Bronchial epithelial cell (primary cell): ENCODE measurements around the gene CELF4. TPM values are rescaled to one million over a fixed set of nuclear protein-coding genes. Genes with fewer than 3 reads are reported as not detected.
"Not testable (repeated sequence)": the region's sequence is repeated elsewhere in the genome, so short reads cannot be mapped to it uniquely, and the experiment has no call there.

Source experiments
- DNase-seq: peaks from one replicate; pipeline ENCODE4 v3.0.0-alpha.2; 2010; ENCODE audit warnings: low read depth
- FAIRE-seq: peaks from 2 replicates; lab custom pipeline; 2011; peaks lifted over from hg19 to GRCh38; lab: Jason Lieb, UNC
- H3K27me3 ChIP-seq: 2 replicates; pipeline ENCODE4 v1.5.1; 2011; ENCODE audit warnings: low read length; ENCODE audit not compliant: control insufficient read depth, insufficient read depth
- H3K36me3 ChIP-seq: 2 replicates; pipeline ENCODE4 v1.5.1; 2011; ENCODE audit warnings: low read length; ENCODE audit not compliant: control insufficient read depth, insufficient read depth
- H3K4me3 ChIP-seq: 2 replicates; pipeline ENCODE4 v1.5.1; 2011; ENCODE audit warnings: mild to moderate bottlenecking, low read depth, low read length, control low read depth
- total RNA-seq: library from RNA; depleted of rRNA; stranded (reverse); fragments of >200 nt; gene quantifications from 2 replicates; pipeline ENCODE4 v1.2.1, GENCODE V29; 2014
- TF ChIP-seq, protein P1 (sequence below): IDR thresholded peaks from 2 replicates; pipeline ENCODE4 v1.5.1; 2011; ENCODE audit warnings: mild to moderate bottlenecking, moderate library complexity, low read length, control low read depth, inconsistent platforms; ENCODE audit not compliant: insufficient read depth, severe bottlenecking

Gene CELF4
- total RNA-seq, 1 donor from 2014 or later: not detected

DNA sequence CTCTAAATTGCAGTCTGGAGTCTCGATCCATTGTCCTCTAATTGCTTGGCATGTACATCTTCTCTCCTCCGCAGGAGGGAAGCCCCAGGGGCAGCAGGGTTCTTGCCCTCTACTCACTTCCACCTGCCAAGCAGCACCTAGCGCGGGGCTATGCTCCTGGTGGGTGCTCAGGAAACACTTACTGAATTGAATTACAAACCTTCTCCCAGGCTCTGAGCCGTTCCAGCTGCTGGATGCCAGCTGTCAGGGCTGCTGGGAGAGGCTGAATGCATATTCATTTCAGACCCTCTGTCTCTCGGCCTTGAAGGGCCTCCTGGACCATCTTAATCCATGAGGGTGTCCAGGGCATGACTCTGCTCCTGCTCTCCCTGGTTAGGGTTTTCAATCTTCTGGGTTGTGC lies 94.0 kb downstream of the CELF4 start:
- H3K36me3 ChIP-seq: no peaks in the 10 kb centered on the region
- DNase-seq (no peak), FAIRE-seq (no peak)
- no peak overlapping the region for H3K4me3 ChIP-seq
- no peaks in the 10 kb centered on the region for H3K27me3 ChIP-seq
- TF ChIP-seq, protein P1, sequence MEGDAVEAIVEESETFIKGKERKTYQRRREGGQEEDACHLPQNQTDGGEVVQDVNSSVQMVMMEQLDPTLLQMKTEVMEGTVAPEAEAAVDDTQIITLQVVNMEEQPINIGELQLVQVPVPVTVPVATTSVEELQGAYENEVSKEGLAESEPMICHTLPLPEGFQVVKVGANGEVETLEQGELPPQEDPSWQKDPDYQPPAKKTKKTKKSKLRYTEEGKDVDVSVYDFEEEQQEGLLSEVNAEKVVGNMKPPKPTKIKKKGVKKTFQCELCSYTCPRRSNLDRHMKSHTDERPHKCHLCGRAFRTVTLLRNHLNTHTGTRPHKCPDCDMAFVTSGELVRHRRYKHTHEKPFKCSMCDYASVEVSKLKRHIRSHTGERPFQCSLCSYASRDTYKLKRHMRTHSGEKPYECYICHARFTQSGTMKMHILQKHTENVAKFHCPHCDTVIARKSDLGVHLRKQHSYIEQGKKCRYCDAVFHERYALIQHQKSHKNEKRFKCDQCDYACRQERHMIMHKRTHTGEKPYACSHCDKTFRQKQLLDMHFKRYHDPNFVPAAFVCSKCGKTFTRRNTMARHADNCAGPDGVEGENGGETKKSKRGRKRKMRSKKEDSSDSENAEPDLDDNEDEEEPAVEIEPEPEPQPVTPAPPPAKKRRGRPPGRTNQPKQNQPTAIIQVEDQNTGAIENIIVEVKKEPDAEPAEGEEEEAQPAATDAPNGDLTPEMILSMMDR: no peak

DNA sequence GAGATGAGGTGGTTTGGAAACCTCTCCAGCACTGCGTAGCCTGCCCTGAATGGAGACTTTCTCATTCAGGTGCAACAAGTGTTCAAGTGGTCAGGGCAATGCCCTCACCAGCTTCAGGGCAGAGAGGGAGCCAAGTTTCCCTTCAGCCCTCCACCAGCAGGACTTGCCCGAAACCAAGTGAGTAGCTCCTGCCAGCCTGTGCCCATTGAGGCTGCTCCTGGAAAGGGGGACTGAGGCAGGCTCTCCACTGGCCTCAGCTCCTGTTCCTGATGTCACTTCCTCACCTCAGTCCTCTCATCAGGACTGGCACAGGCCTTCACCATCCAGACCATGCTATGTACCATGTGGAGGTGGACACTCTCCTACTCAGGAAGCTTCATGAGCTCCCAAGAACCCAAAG lies 94.6 kb downstream of the CELF4 start:
- no peak overlapping the region for H3K4me3 ChIP-seq
- no peaks in the 10 kb centered on the region for H3K36me3 ChIP-seq
- DNase-seq: no peak
- TF ChIP-seq, protein P1: no peak
- H3K27me3 ChIP-seq: no peaks in the 10 kb centered on the region
- FAIRE-seq: no peak

DNA sequence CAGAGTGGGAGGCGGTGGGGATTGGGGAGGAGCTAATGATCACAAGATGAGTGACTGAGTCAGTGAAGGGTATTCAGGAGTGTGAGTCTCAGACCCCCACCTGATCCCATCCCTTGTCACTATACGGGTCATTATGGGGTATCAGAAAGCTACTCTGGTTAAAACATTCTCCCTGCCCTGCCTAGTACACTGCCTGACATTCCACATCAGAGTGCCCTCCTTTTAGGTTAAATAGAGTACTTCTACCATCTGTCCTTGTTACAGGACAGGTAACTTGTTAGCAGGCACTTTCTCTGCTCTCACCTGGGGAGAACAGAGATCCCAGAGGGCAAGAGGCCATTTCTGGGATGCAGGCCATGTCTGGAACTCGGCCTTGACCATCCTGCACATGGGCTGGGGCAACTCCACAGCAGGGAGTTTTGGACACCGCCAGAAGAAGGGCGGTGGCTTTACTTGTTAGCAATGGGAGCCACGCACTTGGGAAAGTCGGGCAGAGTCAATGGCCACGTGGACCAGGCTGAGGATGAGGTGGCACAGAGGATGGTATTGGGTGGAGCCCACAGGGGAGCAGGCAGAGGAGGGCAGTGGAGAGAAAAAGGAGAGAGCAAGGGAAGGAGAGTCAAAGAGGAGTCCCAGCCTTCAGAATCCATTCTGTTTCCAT lies 98.5 kb downstream of the CELF4 start:
- DNase-seq: no peak
- Histone ChIP-seq H3K4me3 (no peak overlapping the region), H3K27me3 (no peaks in the 10 kb centered on the region), H3K36me3 (no peaks in the 10 kb centered on the region)
- FAIRE-seq: no peak
- TF ChIP-seq, protein P1: no peak

DNA sequence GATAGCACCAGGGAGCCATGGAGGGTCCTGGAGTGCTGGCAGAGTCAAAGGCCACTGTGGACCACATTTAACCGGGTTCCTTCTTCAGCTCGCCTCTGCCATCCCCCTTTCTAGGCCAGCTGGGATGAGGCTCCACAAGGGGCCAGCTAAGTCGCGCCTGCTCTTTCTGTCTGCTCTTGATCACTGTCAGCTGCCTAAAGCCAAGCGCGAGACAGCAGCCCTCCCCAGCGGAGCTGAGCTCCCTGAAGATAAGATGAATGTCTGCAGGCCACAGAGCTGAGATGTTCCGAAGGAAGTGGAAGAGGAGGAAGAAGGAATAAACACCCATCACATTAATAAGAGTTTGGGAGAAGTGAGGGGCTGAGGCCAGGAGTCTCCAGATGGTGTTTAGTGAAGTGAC lies 99.6 kb downstream of the CELF4 start:
- TF ChIP-seq, protein P1: no peak
- no peaks in the 10 kb centered on the region for H3K27me3 ChIP-seq
- no peak for DNase-seq
- no peak overlapping the region for H3K4me3 ChIP-seq
- no peaks in the 10 kb centered on the region for H3K36me3 ChIP-seq
- no peak for FAIRE-seq

DNA sequence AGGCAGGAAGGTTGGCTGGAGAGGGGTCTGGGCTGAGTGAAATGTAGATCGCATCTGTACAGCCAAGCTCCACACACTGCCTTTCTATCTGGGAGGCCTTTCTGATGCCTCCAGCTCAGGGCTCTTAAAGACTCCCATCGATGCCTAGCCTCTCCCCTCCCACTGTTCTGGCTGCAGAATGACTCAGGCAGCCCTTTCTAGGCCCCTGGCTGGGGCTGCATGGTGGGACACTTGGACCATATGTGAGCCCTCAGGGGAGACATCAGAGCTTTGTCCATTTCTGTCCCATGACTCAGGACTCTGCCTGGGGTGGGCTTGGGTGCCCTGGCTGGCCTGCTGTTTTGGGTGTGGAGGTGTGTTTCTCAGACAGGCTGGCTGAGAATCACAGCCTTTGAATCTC lies 101.3 kb downstream of the CELF4 start:
- FAIRE-seq (no peak), DNase-seq (no peak)
- TF ChIP-seq, protein P1: no peak
- Histone ChIP-seq H3K27me3 (no peaks in the 10 kb centered on the region), H3K4me3 (no peak overlapping the region), H3K36me3 (no peaks in the 10 kb centered on the region)

DNA sequence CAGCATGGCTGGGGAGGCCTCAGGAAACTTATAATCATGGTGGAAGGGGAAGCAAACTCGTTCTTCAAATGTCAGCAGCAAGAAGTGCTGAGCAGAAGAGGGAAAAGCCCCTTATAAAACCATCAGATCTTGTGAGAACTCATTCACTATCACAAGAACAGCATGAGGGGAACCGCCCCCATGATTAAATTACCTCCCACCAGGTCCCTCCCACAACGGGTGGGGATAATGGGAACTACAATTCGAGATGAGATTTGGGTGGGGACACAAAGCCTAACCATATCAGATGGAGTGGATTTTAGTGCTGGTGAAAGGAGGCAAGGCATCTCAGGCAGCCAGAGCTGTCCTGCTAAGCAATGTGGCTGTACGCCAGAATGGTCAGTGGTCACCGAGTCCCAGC lies 104.3 kb downstream of the CELF4 start:
- not testable (repeated sequence) for H3K4me3 ChIP-seq, H3K27me3 ChIP-seq, FAIRE-seq, H3K36me3 ChIP-seq, DNase-seq
